Stimulated activated CD4-positive, alpha-beta T cell treated with anti-CD3 and anti-CD28 coated beads, TNF-alpha, amount 100 ng/mL, for 1 hour (primary cell): Measurements from ENCODE around the gene NFKBIZ.

ENCODE experiments used
- DNase-seq, 3 donors: peaks; one replicate each; pipeline ENCODE4 v3.0.0-alpha.2; 2020; ENCODE audit warnings: low read depth in 3 of 3, low spot score in 1 of 3

The NFKBIZ gene

GRCh38 chr3:101825904-101826445, 23.3 kb upstream of the NFKBIZ start:
- no peak for DNase-seq

- DNase-seq: peak; percentile 43 to 65 (median 53)
Observed at GRCh38 chr3:101827211-101828174, 21.8 kb upstream of the NFKBIZ start.

GRCh38 chr3:101828276-101828675, 21.0 kb upstream of the NFKBIZ start:
- DNase-seq: no peak

DNA sequence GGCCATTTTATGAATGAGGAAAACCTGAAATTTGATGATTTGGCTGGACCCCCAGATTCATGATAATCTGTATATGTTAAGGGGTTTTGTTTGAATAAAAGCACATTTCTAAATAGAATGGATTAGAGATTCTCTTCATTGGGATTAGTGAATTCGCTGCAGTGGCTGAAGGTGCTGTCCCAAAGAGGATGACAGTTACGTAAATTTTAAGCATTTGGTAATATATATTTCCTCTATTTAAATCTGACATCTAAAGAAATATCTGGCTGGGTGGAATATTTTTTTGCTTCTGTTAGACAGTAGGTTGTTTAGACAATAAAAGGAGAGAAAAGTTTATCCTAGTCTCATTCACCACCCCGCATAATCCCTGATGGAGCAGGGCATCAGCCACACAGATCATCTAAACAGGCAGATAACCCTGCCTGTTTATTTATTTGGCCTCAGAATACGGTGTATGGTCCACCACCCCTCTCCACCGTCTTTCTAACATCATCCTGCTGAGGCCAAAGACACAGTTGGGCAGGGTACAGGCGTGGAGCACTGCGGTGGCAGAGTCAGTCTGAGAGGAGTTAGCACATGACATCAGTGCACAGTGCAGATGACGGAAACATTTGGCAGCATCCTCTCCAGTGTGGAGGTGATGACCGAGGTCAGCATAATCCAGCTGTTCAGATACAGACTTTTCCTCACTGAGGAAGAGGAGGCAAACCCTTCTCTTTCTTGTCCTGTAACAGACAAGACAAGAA, 20.4 kb upstream of the NFKBIZ start:
- no peak for DNase-seq

DNA sequence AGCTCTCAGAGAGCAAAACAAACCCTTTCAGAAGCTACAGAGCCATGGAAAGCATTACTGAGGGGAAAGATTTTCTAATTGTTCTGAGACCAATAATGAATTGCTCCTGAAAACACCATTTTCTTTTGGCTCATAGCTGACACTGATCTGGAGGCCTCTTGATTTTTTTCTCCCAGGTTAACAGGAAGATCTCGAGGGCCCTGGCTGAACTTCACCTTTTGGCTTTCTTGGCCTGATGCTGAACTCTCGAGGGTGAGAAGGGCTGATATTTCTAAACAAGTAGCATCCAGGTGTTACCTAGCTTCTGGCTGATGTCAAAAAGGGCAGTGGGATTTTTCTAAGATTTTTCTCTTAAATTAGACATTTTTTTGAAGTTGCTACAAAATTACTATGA, 19.9 kb upstream of the NFKBIZ start:
- DNase-seq: no peak

GRCh38 chr3:101829874-101830273, 19.4 kb upstream of the NFKBIZ start:
- DNase-seq: no peak

- no peak for DNase-seq
Observed at GRCh38 chr3:101833446-101833974, 15.8 kb upstream of the NFKBIZ start.

- DNase-seq: no peak
Observed at GRCh38 chr3:101835676-101836075, 13.6 kb upstream of the NFKBIZ start.

DNA sequence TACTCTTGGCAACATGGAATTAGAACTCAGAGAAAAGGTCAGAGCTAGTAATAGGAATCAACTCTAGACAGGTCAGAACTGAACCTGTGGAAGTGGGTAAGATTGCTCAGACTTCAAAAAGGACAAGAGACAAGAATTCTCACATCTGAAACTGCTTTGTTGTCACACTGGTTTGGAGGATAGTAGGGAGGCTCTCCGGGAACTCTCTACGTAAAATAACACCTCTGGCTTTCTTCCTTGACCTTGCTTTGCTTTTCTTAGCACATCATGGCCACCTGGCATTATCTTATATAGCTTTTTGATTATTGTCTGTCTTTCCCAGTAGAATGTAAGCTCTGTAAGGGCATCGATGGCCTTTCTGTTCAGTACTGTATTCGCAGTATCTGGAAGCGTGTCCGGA, 13.2 kb upstream of the NFKBIZ start:
- DNase-seq: no peak

- no peak for DNase-seq
Observed at GRCh38 chr3:101836652-101837598, 12.4 kb upstream of the NFKBIZ start.

DNA sequence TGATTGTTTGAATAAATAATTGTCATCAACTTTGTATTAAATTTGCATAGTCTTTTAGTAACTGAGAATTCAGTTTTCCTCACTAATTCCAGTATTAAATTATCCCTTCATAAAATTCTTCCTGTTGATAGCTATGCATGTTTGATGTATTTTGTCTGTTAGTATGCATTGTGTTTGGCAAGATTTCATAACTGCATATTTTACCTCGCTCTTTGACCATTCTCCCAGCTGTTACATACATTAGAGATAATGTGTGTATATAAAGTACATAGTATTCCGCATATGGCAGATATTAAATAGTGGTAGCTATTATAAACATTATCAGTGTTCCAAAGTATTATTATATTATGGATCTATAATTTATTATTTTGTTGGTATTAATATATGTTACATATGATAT, 10.6 kb upstream of the NFKBIZ start:
- DNase-seq: no peak

DNA sequence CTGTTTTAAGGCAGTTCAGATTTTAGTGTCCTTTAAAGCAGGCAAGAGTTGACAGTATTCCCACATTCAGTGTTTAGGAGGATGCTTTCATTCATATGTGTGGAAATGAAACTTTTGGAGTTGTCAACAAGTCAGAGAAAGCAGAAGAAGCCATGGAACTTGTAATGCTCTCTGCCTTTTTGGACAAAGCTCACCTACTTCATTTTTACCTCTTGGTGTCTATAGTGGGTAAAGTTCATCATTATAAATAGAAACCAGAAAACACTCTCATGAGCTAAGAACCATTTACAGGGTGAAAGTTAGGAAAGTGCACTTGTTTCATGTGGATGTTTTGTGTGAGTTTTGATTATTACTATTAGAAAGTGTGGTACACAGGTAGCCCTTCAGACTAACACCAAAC, 9.2 kb upstream of the NFKBIZ start:
- DNase-seq: no peak

DNA sequence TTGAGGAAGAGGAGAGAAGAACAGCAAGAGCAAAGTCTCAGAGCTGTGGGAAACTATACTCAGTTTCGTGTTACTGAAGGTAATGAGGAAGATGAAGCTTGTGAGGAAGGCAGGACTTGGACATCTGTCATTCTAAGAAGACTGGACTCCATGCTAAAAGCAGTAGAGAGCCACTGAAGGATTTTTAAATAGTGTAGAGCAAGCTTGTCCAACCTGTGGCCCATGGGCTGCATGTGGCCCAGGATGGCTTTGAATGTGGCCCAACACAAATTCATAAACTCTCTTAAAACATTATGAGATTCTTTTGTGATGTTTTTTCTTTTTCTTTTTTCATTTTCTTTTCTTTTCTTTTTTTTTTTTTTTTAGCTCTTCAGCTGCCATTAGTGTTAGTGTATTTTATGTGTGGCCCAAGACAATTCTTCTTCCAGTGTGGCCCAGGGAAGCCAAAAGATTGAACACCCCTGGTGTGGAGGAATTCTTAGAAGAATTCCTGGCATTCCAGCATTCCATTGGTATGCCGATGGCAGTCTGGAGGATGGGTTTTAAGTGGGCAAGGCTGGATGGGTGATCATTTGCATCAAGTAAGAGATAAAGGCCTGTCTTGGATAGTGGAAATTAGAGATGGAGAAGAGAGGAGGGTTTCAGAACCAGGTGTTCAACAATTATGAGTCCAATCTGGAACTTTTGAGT, 6.9 kb upstream of the NFKBIZ start:
- no peak for DNase-seq

GRCh38 chr3:101842935-101843330, 6.4 kb upstream of the NFKBIZ start:
- DNase-seq: no peak

DNA sequence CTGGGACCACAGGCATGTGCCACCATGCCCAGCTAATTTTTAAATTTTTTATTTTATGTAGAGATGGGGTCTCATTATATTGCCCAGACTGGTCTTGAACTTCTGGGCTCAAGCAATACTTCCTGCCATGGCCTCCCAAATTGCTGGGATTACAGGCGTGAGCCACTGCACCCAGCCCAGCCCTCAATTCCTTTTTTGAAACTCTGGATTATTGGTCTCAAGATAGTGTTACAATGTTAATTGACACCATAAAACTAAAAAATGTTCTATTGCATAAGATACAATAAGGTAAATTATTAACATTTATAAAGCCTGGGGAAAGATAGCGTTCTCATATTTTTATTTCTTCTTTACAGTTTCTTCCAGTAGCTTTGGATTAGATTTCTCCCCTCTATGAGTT, 3.9 kb upstream of the NFKBIZ start:
- DNase-seq: no peak

DNA sequence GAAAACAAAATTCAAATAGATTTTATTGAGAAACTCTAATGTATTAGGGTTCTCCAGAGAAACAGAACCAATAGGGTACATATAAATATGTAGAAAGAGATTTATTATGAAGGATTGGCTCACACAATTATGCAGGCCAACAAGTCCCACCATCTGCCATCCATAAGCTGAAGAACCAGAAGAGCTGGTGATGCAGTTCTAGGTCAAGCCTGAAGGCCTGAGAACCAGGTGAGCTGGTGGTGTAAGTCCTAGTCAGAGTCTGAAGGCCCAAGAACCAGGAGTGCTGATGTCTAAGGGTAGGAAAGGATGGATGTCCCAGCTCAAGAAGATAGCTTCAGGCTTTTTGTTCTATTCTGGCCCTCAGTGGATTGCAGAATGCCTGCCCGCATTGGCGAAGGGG, 2.6 kb upstream of the NFKBIZ start:
- DNase-seq: no peak

- DNase-seq: no peak
Observed at GRCh38 chr3:101847328-101847727, 2.0 kb upstream of the NFKBIZ start.

DNA sequence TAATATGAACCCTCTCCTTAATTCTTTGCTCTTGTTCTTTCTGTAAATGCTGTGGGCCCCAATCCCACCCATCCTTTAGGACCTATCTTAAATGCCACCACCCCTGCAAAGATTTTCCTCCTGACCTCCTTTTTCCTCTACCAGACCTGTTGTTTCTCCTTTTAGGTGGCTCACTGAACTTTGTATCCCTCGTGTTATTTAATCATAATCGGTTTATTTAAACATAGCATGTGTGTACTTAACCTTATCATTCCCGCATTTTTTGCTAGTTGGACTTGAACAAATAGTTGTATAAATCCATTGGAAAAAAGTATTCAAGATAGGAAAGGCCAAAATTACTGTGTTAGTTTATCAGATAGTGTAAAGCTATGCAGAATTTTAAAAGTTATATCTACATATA, 988 bp upstream of the NFKBIZ start:
- DNase-seq: no peak

DNA sequence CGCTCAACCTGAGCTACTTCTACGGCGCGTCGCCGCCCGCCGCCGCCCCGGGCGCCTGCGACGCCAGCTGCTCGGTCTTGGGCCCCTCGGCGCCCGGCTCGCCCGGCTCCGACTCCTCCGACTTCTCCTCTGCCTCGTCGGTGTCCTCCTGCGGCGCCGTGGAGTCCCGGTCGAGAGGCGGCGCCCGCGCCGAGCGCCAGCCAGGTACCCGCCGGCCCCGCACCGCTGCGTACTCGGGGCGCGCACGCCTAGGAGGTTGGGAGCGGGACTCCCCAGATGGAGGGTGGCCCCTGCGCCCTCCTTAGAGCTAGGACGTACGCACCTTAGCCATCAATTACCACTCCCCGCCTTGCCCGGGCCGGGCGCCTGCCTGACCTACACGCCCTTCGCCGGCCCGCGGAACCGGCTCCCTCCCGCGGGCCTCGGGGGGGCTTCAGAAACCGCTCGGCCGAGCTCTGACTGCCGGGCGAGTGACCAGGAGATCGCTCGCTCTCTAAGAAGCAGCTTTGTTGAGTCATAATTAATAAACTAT, 466 bp downstream of the NFKBIZ start:
- peak; percentile 10 to 39 (median 38) for DNase-seq
